Keratinocyte (primary cell): ENCODE measurements around the gene MINK1. TPM values are rescaled to one million over a fixed set of nuclear protein-coding genes. Genes with fewer than 3 reads are reported as not detected.
A peak's percentile ranks its signal among the peaks of the same experiment; 100 is the strongest.

ENCODE experiments used
- DNase-seq: peaks from one replicate; pipeline ENCODE4 v3.0.0-alpha.2; 2011; ENCODE audit warnings: low read depth, missing footprints, low spot score
- FAIRE-seq: peaks from 2 replicates; lab custom pipeline; 2011; peaks lifted over from hg19 to GRCh38; lab: Jason Lieb, UNC
- H2AFZ ChIP-seq: 2 replicates; pipeline ENCODE4 v1.6.0; 2012; ENCODE audit warnings: low read length, control low read depth, inconsistent platforms; ENCODE audit not compliant: control insufficient read depth
- H3K27ac ChIP-seq: 2 replicates; pipeline ENCODE4 v1.5.1; 2011; ENCODE audit warnings: low read length; ENCODE audit not compliant: control insufficient read depth, insufficient read depth
- H3K27me3 ChIP-seq: 3 replicates; pipeline ENCODE4 v1.6.0; 2011; ENCODE audit warnings: low read length; ENCODE audit not compliant: control insufficient read depth, insufficient read depth; ENCODE audit errors: extremely low read depth
- H3K36me3 ChIP-seq, 2 experiments: 2 replicates in 1 of 2; 3 replicates in 1 of 2; pipeline ENCODE4 v1.5.1; 2011; ENCODE audit warnings: low read length in 2 of 2, mild to moderate bottlenecking in 1 of 2; ENCODE audit not compliant: control insufficient read depth in 2 of 2, insufficient read depth in 2 of 2; ENCODE audit errors: extremely low read depth in 1 of 2
- H3K4me1 ChIP-seq: 3 replicates; pipeline ENCODE4 v1.5.1; 2011; ENCODE audit warnings: low read length; ENCODE audit not compliant: control insufficient read depth, insufficient read depth; ENCODE audit errors: extremely low read depth
- H3K4me2 ChIP-seq: 3 replicates; pipeline ENCODE4 v1.6.0; 2011; ENCODE audit warnings: low read depth, low read length; ENCODE audit not compliant: control insufficient read depth, insufficient read depth; ENCODE audit errors: extremely low read depth
- H3K4me3 ChIP-seq, 3 experiments: fragments of 200-600 bp in 1 of 3; sonication (generic) in 1 of 3; 2 replicates in 2 of 3; 3 replicates in 1 of 3; pipeline ENCODE4 v1.5.1; 2011 to 2016; ENCODE audit warnings: low read length in 3 of 3, mild to moderate bottlenecking in 3 of 3, control low read depth in 2 of 3, inconsistent platforms in 1 of 3, low read depth in 1 of 3, mixed read lengths in 1 of 3, mixed run types in 1 of 3, moderate library complexity in 1 of 3; ENCODE audit not compliant: control insufficient read depth in 2 of 3, insufficient read depth in 2 of 3; ENCODE audit errors: extremely low read depth in 1 of 3
- H3K79me2 ChIP-seq: 2 replicates; pipeline ENCODE4 v1.6.0; 2012; ENCODE audit warnings: low read length; ENCODE audit not compliant: control insufficient read depth, insufficient read depth
- H3K9ac ChIP-seq: 3 replicates; pipeline ENCODE4 v1.6.0; 2011; ENCODE audit warnings: low read length; ENCODE audit not compliant: control insufficient read depth, insufficient read depth; ENCODE audit errors: extremely low read depth
- H3K9me1 ChIP-seq: 3 replicates; pipeline ENCODE4 v1.6.0; 2011; ENCODE audit warnings: low read length; ENCODE audit not compliant: control insufficient read depth, insufficient read depth; ENCODE audit errors: extremely low read depth
- H3K9me3 ChIP-seq: 2 replicates; pipeline ENCODE4 v1.5.1; 2012; ENCODE audit warnings: low read depth, low read length; ENCODE audit not compliant: control insufficient read depth
- H4K20me1 ChIP-seq: 3 replicates; pipeline ENCODE4 v1.6.0; 2011; ENCODE audit warnings: low read length; ENCODE audit not compliant: control insufficient read depth, insufficient read depth; ENCODE audit errors: extremely low read depth
- EZH2 ChIP-seq: IDR thresholded peaks from one replicate; pipeline ENCODE4 v1.6.1; 2012; ENCODE audit warnings: inconsistent platforms, mild to moderate bottlenecking, low read length, moderate library complexity
- dilution Hi-C: fragments of 300-500 bp; cut with MboI; formaldehyde crosslinking; loops from one replicate; pipeline ENCODE4 v1.7.0; 2020; ENCODE audit warnings: low sequenced_read_pairs; ENCODE audit not compliant: extremely low pct_ligation_motif_present
- polyA plus RNA-seq, 5 experiments: library from polyadenylated mRNA; depleted of rRNA in 3 of 5; stranded (reverse) in 3 of 5; stranded (forward) in 1 of 5; unstranded in 1 of 5; fragments of >200 nt; gene quantifications; 1 replicate in 1 of 5; 2 replicates in 3 of 5; 3 replicates in 1 of 5; pipeline versions ENCODE4 v1.2.1 to v1.2.3, GENCODE V29; 2011 to 2012; ENCODE audit warnings: missing spikeins in 2 of 5, low read depth in 1 of 5, low replicate concordance in 1 of 5
- TF ChIP-seq, protein P1 (sequence below), 3 experiments: IDR thresholded peaks in 1 of 3; conservative IDR thresholded peaks in 1 of 3; optimal IDR thresholded peaks in 1 of 3; 2 replicates in 2 of 3; 3 replicates in 1 of 3; pipeline versions ENCODE3 to v1.5.1; 2011; ENCODE audit warnings: low read length in 3 of 3, mild to moderate bottlenecking in 3 of 3, moderate library complexity in 2 of 3, control low read depth in 1 of 3, inconsistent platforms in 1 of 3; ENCODE audit not compliant: insufficient read depth in 2 of 3; ENCODE audit errors: extremely low read depth in 1 of 3

The MINK1 gene
- polyA plus RNA-seq, 1 donor (not counting 4 experiments of a cell fraction or from before 2014, with no cell fraction given), result 82.8 TPM

DNA sequence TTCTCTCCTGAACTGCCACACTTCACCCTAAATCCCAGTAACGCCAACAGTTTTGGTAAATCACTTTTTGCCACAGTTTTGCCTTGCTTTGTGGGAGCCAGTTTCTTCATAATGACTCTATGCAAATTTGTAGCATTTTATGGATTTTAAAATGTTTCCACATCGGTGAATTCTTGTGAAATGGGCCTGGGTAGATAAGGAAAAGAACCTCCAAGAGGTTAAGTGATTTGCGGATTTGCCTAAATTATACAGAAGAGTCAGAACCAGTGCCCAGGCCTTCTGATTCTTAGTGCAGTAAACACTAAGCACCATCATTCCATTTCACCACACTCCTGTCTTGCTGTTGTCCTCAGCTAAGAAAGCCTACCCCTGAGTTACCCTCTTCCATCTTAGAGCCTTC, 17.9 kb downstream of the MINK1 start:
- H3K27ac ChIP-seq, result peak overlapping the region; percentile 94
- TF ChIP-seq, protein P1, sequence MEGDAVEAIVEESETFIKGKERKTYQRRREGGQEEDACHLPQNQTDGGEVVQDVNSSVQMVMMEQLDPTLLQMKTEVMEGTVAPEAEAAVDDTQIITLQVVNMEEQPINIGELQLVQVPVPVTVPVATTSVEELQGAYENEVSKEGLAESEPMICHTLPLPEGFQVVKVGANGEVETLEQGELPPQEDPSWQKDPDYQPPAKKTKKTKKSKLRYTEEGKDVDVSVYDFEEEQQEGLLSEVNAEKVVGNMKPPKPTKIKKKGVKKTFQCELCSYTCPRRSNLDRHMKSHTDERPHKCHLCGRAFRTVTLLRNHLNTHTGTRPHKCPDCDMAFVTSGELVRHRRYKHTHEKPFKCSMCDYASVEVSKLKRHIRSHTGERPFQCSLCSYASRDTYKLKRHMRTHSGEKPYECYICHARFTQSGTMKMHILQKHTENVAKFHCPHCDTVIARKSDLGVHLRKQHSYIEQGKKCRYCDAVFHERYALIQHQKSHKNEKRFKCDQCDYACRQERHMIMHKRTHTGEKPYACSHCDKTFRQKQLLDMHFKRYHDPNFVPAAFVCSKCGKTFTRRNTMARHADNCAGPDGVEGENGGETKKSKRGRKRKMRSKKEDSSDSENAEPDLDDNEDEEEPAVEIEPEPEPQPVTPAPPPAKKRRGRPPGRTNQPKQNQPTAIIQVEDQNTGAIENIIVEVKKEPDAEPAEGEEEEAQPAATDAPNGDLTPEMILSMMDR (optimal IDR thresholded peaks at IDR 0.05 in 1 of 3, IDR thresholded peaks at IDR 0.05 in 1 of 3, conservative IDR thresholded peaks at IDR 0.05 in 1 of 3; ENCODE audit: extremely low read depth in 1 of 3, insufficient read depth in 2 of 3, low read length in 3 of 3), result no peak
- TF ChIP-seq EZH2, result no peak
- dilution Hi-C loops, result no loop called here
- H3K4me1 ChIP-seq, result peaks cover 77% of the 10 kb centered on the region
- H3K36me3 ChIP-seq, result peaks cover 5 to 17% of the 10 kb centered on the region in 2 experiments
- H3K9me1 ChIP-seq, result peaks cover 2% of the 10 kb centered on the region
- H2AFZ ChIP-seq, result no peak overlapping the region
- FAIRE-seq (no peak), DNase-seq (no peak)
- H3K9me3 ChIP-seq, result no peaks in the 10 kb centered on the region
- H3K4me2 ChIP-seq, result peak overlapping the region; percentile 85
- no peaks in the 10 kb centered on the region for H3K27me3 ChIP-seq
- H3K4me3 ChIP-seq, result peak overlapping the region in 1 of 3 experiments; percentile 49
- peak overlapping the region; percentile 60 for H3K9ac ChIP-seq
- peaks cover 46% of the 10 kb centered on the region for H3K79me2 ChIP-seq
- H4K20me1 ChIP-seq, result no peaks in the 10 kb centered on the region

DNA sequence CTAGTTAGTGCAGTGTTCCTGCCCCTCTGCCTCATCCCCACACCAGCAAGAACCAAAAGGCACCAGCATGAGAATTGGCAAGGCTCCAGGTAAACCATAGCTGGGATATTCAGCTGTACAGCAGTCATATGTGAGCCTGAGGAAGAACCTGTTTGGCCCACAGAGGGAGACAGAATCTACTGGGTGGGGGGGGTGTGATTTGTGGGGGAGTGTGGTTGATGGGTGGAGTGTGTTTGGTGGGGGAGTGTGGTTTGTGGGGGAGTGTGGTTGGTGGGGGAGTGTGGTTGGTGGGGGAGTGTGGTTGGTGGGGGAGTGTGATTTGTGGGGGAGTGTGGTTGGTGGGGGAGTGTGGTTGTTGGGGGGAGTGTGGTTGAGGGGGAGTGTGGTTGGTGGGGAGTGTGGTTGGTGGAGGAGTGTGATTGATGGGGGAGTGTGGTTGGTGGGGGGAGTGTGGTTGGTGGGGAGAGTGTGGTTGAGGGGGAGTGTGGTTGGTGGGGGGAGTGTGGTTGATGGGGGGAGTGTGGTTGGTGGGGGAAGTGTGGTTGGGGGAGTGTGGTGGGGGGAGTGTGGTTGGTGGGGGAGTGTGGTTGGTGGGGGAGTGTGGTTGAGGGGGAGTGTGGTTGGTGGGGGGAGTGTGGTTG, 19.5 kb downstream of the MINK1 start:
- H3K79me2 ChIP-seq, result peaks cover 45% of the 10 kb centered on the region
- peak; percentile 92 for FAIRE-seq

More for the DNA sequence above, 19.5 kb downstream of the MINK1 start:
- peaks cover 83% of the 10 kb centered on the region for H3K4me1 ChIP-seq
- dilution Hi-C loops, result no loop called here
- H3K36me3 ChIP-seq, result peaks cover 1 to 9% of the 10 kb centered on the region in 2 experiments
- H3K9me1 ChIP-seq, result peaks cover 2% of the 10 kb centered on the region
- H3K27ac ChIP-seq, result peak overlapping the region; percentile 96
- H3K9me3 ChIP-seq, result no peaks in the 10 kb centered on the region
- H3K9ac ChIP-seq, result peak overlapping the region; percentile 35
- H3K4me3 ChIP-seq, result no peak overlapping the region
- TF ChIP-seq EZH2, result no peak
- TF ChIP-seq, protein P1 (optimal IDR thresholded peaks at IDR 0.05 in 1 of 3, IDR thresholded peaks at IDR 0.05 in 1 of 3, conservative IDR thresholded peaks at IDR 0.05 in 1 of 3; ENCODE audit: extremely low read depth in 1 of 3, insufficient read depth in 2 of 3, low read length in 3 of 3), result peak in 1 of 3 experiments; percentile 40
- no peak for DNase-seq
- no peaks in the 10 kb centered on the region for H3K27me3 ChIP-seq
- H2AFZ ChIP-seq, result no peak overlapping the region
- no peaks in the 10 kb centered on the region for H4K20me1 ChIP-seq
- H3K4me2 ChIP-seq, result peak overlapping the region; percentile 67
